CD4-positive, alpha-beta T cell treated with Interleukin-4 for 4 hours (primary cell): ENCODE results near the gene UMODL1.

Experiments
- DNase-seq: peaks from one replicate; pipeline ENCODE4 v3.0.0-alpha.2; 2020

UMODL1 gene

GRCh38 chr21:42118901-42119300 is 47.8 kb downstream of the UMODL1 start:
- no peak for DNase-seq

GRCh38 chr21:42120101-42120902 is 49.2 kb downstream of the UMODL1 start:
- no peak for DNase-seq

- no peak for DNase-seq
Measured at GRCh38 chr21:42120903-42121535, 49.9 kb downstream of the UMODL1 start.

GRCh38 chr21:42121794-42122193 is 50.7 kb downstream of the UMODL1 start:
- no peak for DNase-seq

GRCh38 chr21:42122398-42122797 is 51.3 kb downstream of the UMODL1 start:
- no peak for DNase-seq

GRCh38 chr21:42122808-42123207 is 51.7 kb downstream of the UMODL1 start:
- DNase-seq = no peak

GRCh38 chr21:42123219-42123908 is 52.2 kb downstream of the UMODL1 start:
- no peak for DNase-seq

- no peak for DNase-seq
Measured at GRCh38 chr21:42124081-42124480, 53.0 kb downstream of the UMODL1 start.

GRCh38 chr21:42124826-42125570 is 53.9 kb downstream of the UMODL1 start:
- DNase-seq = no peak

- DNase-seq = no peak
Measured at GRCh38 chr21:42125571-42126544, 54.7 kb downstream of the UMODL1 start.

- DNase-seq = no peak
Measured at GRCh38 chr21:42127164-42128150, 56.3 kb downstream of the UMODL1 start.

GRCh38 chr21:42129300-42130266 is 58.5 kb downstream of the UMODL1 start:
- DNase-seq = no peak

- no peak for DNase-seq
Measured at GRCh38 chr21:42130441-42130840, 59.3 kb downstream of the UMODL1 start.

- DNase-seq = no peak
Measured at GRCh38 chr21:42132183-42132582, 61.1 kb downstream of the UMODL1 start.

GRCh38 chr21:42133131-42133530 is 62.0 kb downstream of the UMODL1 start:
- no peak for DNase-seq

- DNase-seq = no peak
Measured at GRCh38 chr21:42135386-42136052, 64.4 kb downstream of the UMODL1 start.

- no peak for DNase-seq
Measured at GRCh38 chr21:42137191-42137904, 66.2 kb downstream of the UMODL1 start.
